Heart left ventricle (tissue), 13 donors: Measurements from ENCODE around the gene GRIP1.

Experiments
- POLR2A ChIP-seq, 2 donors: fragments of 450-650 bp; IDR thresholded peaks; one replicate each; pipeline ENCODE4 v1.6.1; 2017; ENCODE audit warnings: antibody characterized with exemption in 2 of 2, mild to moderate bottlenecking in 2 of 2, moderate library complexity in 2 of 2
- TF ChIP-seq, protein P1 (sequence below), 12 donors: fragments of 200-600 bp; sonication (generic) in 4 of 12; IDR thresholded peaks; one replicate each; pipeline versions ENCODE4 v1.5.0 to v1.8.0; 2018 to 2022; ENCODE audit warnings: antibody characterized with exemption in 12 of 12, mild to moderate bottlenecking in 5 of 12
- donor health status: ischemic (EF 13 %, LVEDD 7.1; RV severe dilation, severe dysfunction).
- donor health status: DM: no; HTN: yes; CAD: no.
- donor health status: DM: no; HTN: no; CAD: no.
- donor health status: ischemic (EF 25% LVEDD 6.9; RV normal size, moderate dysfunction).
- donor health status: ischemic (EF 25% LVEDD 5.7; RV mildly dilated, moderate dysfunction).
- donor health status: ischemic (EF 35%, LVEDD 5.7; RV mildly dilated, moderate dysfunction).
- donor health status: nonischemic (EF 11% LVEDD 7.7; RV severe dilation, severe dysfunction).
- donor health status: DM: yes; HTN: yes; CAD: no.
- donor health status: PGD.
- donor health status: ischemic (EF 29% LVEDD 5.4; RV normal size, mild dysfunction).
- donor health status: nonischemic (EF 23%, LVEDD 6.1; RV moderate dilation, normal function).

DNA sequence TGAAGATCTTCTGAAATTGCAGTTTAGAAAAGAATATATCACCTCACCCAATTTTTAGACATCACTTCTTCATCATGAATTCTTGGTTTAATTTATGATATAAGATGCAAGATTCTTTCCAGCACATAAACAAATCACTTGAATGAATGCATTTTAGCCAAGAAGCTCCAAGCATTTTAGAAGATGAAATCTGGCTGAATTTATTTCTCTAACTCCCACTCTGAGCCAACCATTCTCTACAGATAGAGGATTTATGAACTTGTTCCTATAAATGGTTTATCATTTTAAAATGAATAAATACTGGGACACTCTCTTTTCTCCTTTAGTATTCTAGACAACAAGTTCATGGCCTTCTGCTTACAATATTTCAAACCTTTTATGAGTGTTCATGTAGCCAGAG lies 71.7 kb downstream of the GRIP1 start:
- TF ChIP-seq, protein P1, sequence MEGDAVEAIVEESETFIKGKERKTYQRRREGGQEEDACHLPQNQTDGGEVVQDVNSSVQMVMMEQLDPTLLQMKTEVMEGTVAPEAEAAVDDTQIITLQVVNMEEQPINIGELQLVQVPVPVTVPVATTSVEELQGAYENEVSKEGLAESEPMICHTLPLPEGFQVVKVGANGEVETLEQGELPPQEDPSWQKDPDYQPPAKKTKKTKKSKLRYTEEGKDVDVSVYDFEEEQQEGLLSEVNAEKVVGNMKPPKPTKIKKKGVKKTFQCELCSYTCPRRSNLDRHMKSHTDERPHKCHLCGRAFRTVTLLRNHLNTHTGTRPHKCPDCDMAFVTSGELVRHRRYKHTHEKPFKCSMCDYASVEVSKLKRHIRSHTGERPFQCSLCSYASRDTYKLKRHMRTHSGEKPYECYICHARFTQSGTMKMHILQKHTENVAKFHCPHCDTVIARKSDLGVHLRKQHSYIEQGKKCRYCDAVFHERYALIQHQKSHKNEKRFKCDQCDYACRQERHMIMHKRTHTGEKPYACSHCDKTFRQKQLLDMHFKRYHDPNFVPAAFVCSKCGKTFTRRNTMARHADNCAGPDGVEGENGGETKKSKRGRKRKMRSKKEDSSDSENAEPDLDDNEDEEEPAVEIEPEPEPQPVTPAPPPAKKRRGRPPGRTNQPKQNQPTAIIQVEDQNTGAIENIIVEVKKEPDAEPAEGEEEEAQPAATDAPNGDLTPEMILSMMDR (IDR thresholded peaks at IDR 0.05): no peak
- no peak for TF ChIP-seq POLR2A (IDR thresholded peaks at IDR 0.05)
